NCI-H2227 treated with DMSO at 0.1 percent for 48 hours (cell line): ENCODE results near the gene EEF1B2.
A peak's percentile ranks its signal among the peaks of the same experiment; 100 is the strongest.
"Not testable (repeated sequence)": the region's sequence is repeated elsewhere in the genome, so short reads cannot be mapped to it uniquely, and the experiment has no call there.

Experiments
- DNase-seq: peaks from one replicate; lab custom pipeline; 2025; lab: John Stamatoyannopoulos, UW

Gene EEF1B2

DNA sequence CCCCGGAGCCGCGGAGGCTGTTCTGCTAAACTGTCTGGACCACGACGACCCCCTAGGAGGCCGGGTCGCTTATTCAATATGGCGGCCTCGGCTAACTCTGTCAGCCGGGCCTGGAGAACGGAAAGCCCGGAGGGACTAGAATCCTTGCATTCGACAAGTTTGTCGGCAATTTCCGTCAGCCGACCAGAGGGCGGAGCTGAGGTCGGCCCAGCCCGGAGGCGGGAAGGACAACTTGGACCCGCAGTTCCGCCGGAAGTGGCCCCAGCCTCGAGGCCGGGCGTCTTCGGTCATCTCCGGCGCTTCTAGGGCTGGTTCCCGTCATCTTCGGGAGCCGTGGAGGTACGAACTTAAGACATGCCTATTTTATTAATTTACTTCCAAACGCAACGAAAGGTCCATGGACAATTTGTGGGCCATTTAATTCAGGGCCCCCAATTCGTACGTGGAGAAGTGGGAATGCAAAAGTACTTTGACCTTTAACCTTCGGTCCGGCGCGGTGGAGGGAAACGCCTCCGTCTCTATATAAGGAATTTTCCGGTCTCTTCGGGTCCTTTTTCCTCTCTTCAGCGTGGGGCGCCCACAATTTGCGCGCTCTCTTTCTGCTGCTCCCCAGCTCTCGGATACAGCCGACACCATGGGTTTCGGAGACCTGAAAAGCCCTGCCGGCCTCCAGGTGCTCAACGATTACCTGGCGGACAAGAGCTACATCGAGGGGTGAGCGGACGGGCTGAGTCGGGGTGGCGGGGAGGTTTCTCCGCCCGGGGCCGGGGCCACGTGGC is at the start of gene EEF1B2, which contains the start of gene NDUFS1:
Gene EEF1B2, plus strand, starts transcription at position 550 of the 779 bp plus-strand sequence. Its CDS starts 85 bp downstream, at position 635.
Gene NDUFS1, minus strand, starts transcription at position 99 of the 779 bp plus-strand sequence. CDS start 5,766 bp downstream, outside the sequence.
- DNase-seq, result peak; percentile 99

DNA sequence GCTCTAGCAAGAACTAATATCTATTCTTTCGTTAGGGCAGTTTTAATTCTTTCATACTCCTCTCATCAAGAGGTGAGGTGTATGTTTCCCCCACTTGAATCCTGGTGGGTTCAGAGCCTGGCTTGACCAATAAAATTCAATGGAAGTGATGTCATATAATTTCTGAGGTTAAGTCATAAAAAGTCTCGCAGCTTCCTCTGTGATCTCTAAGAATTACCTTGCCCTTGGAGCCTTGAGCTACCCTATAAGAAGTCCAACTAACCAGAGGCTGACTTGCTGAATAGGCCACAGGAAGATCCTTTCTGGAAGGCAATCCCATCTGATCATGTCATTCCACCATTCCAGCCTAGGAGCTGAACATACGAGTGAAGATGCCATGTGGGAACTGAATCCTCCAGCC is 47.6 kb upstream of the EEF1B2 start:
- DNase-seq, result no peak

GRCh38 chr2:206112846-206113547 is 46.7 kb upstream of the EEF1B2 start:
- no peak for DNase-seq

- no peak for DNase-seq
Measured at GRCh38 chr2:206115026-206115578, 44.6 kb upstream of the EEF1B2 start.

DNA sequence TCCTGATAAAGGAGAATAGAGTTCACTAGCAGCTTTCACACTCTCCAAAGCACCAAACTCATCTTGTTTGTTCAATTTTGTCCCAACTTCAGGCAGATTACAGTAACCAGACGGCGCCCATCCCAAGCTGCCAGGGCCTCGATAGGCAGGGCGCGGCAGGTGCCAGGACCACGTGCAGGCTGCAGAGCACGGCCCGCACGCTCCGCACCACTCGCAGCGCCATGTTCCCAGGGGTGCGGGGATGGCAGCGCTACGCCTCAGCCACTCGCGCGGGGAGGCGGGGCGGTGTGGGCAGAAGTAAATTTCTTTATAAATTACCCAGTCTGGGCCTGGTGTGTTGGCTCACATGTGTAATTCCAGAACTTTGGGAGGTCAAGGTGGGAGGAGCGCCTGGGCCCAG is 43.4 kb upstream of the EEF1B2 start:
- no peak for DNase-seq

- not testable (repeated sequence) for DNase-seq
Measured at GRCh38 chr2:206122569-206122968, 37.1 kb upstream of the EEF1B2 start.

GRCh38 chr2:206125901-206126300 is 33.8 kb upstream of the EEF1B2 start:
- no peak for DNase-seq

- no peak for DNase-seq
Measured at GRCh38 chr2:206127656-206128055, 32.0 kb upstream of the EEF1B2 start.

DNA sequence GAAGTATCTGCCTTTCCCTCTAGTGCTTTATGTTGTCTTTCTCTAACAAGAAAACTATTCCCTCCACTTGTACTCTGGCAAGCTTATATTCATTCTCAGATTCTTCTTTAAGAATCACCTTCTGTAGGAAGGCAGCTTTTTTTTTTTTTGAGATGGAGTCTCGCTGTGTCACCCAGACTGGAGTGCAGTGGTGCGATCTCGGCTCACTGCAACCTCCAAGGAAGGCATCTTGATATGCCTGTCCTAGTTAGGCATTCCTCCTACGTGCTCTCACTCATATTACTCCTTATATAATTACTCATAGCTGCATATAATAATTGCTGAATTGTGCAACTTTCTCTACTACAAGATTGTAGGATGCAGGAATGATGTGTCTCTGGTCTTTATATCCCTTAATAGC is 16.2 kb upstream of the EEF1B2 start:
- DNase-seq, result no peak

DNA sequence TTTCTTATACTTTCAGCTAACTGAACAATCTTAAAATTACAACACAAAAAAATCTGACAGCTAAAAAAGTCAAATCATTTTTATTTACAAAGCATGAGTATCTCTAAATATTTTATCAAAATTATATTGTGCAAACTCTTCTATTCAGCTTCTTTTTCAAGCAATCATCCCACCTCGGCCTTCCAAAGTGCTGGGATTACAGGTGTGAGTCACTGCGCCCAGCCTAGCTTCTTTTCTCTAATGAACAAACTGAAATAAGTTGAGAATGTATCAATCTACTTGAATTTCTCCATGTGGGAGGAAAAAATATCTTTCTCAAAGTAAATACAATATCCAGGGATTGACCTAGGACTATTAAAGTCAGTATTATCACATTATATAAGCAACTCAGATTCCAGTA is 15.3 kb upstream of the EEF1B2 start:
- DNase-seq, result no peak

- no peak for DNase-seq
Measured at GRCh38 chr2:206145665-206146064, 14.0 kb upstream of the EEF1B2 start.

GRCh38 chr2:206149330-206149729 is 10.4 kb upstream of the EEF1B2 start:
- no peak for DNase-seq

- no peak for DNase-seq
Measured at GRCh38 chr2:206150168-206150567, 9.5 kb upstream of the EEF1B2 start.

GRCh38 chr2:206150631-206151030 is 9.1 kb upstream of the EEF1B2 start:
- no peak for DNase-seq

- peak; percentile 68 for DNase-seq
Measured at GRCh38 chr2:206154197-206154596, 5.5 kb upstream of the EEF1B2 start.

DNA sequence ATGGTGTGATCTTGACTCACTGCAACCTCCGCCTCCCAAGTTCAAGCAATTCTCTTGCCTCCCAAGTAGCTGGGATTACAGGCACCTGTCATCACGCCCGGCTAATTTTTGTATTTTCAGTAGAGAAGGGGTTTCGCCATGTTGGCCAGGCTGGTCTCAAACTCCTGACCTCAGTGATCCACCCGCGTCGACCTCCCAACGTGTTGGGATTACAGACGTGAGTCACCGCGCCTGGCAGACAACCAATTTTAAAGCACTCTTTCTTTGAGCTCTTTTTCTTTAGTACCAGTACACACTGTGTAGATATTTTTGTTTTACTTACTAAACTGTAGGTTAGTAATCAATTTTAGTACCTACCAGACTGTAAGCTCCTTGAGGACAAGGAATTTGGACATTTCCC is 2.7 kb upstream of the EEF1B2 start:
- not testable (repeated sequence) for DNase-seq

- DNase-seq, result peak; percentile 45
Measured at GRCh38 chr2:206158563-206159345, 941 bp upstream of the EEF1B2 start.

DNA sequence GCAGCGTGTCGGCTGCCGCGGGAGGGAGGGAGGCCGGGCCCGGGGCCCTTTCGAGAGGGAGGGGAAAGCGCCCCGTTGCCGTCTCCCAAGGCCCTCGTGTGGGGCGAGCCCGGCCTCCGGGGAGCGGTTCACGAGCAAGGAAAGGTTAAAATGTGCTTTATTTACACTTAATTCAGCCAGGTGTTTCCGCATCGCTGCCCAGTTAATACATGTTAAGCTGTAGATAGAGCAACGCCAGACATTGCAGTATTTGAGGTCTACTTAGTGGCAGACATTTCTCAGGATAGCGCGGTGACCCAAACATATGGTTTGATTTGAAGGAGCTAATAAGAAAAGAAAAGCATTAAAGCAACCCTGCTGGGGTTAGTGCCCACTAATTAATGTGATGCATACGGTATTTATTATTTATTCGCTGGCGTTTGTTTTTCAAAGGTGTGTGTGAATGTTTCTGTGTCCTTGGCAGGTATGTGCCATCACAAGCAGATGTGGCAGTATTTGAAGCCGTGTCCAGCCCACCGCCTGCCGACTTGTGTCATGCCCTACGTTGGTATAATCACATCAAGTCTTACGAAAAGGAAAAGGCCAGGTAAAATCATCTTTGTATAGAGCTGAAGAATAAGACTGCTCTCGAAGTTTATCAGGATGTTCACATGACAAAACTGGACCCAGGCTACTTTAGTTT is 571 bp downstream of the EEF1B2 start:
- peak; percentile 75 for DNase-seq

DNA sequence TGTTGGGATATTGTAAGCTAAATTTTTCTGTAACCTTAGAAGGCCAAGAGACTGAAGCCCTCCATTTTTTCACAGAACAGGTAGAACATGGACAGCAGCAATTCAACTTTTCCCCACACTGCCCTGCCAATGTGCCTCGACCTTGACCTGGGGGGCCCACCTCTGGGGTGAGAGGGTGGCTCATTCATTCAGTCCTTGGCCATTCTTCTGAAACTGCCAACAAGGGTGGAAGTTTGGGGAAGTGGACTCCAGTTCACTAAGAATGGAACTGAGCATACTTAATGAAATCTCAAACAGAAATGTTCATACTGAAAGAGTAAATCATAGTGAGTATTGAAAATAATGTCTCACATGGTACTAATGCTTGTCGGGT is 1.1 kb downstream of the EEF1B2 start:
- DNase-seq, result no peak

- not testable (repeated sequence) for DNase-seq
Measured at GRCh38 chr2:206162401-206162800, 2.7 kb downstream of the EEF1B2 start.

GRCh38 chr2:206163251-206163880 is 3.7 kb downstream of the EEF1B2 start:
- DNase-seq, result peak; percentile 12
